Right cardiac atrium (tissue), 5 donors: Measurements from ENCODE around the gene PBRM1. TPM values are rescaled to one million over a fixed set of nuclear protein-coding genes. Genes with fewer than 3 reads are reported as not detected.
A peak's percentile ranks its signal among the peaks of the same experiment; 100 is the strongest.

ENCODE experiments used
- ATAC-seq, 2 donors: fragments of 200-7000 bp; cut with Tn5 transposase; one replicate each; pipeline versions ENCODE4 v1.8.0 to v1.9.1; 2020; ENCODE audit warnings: moderate library complexity in 2 of 2, mild to moderate bottlenecking in 1 of 2
- DNase-seq, 3 donors: peaks; one replicate each; pipeline ENCODE4 v3.0.0-alpha.2; 2020
- H3K27ac ChIP-seq: one replicate; pipeline ENCODE4 v1.5.1; 2013; ENCODE audit warnings: mild to moderate bottlenecking, low read length, control low read depth, moderate library complexity
- H3K27me3 ChIP-seq: one replicate; pipeline ENCODE4 v1.6.1; 2013; ENCODE audit not compliant: control insufficient read depth, insufficient read depth
- H3K4me1 ChIP-seq: one replicate; pipeline ENCODE4 v1.6.1; 2013; ENCODE audit warnings: low read length; ENCODE audit not compliant: control insufficient read depth, insufficient read depth
- H3K4me3 ChIP-seq: one replicate; pipeline ENCODE4 v1.5.1; 2013; ENCODE audit warnings: low read length, control low read depth
- H3K9me3 ChIP-seq: one replicate; pipeline ENCODE4 v1.6.1; 2013; ENCODE audit warnings: low read length; ENCODE audit not compliant: control insufficient read depth
- WGBS: extraction: QIAGEN DNeasy Blood & Tissue Kit; methylation state at CpG from one replicate; pipeline ENCODE4 v1.1.7; 2013; 5-methylcytosine and 5-hydroxymethylcytosine counted together
- intact Hi-C, 4 donors: fragments of 100-400 bp; cut with DNase I; formaldehyde crosslinking; loops; one replicate each; pipeline versions ENCODE4 v1.11.0 to v1.14.0; 2022 to 2023
- polyA plus RNA-seq: library from polyadenylated mRNA; stranded (reverse); fragments of 200-250 nt; gene quantifications from one replicate; pipeline ENCODE4 v1.2.3, GENCODE V29; 2013
- total RNA-seq, 4 donors: library from RNA; stranded (reverse); fragmentation: NEBNext Ultra II Directional; extraction: Animal tissue kit (Norgen Biotek cat#: 25700); gene quantifications; one replicate each; pipeline ENCODE4 v1.2.1, GENCODE V29; 2021
- donor health status: healthy with polysubstance abuse.
- donor health status: DM: no; HTN: yes; CAD: no.
- donor health status: DM: no; HTN: no; CAD: no.
- donor health status: DM: no; HTN: yes; CAD: no; lungs with severe emphysema.
- donor health status: DM: yes; HTN: yes; CAD: no.

Gene PBRM1
- total and polyA plus RNA-seq, 5 donors, result 10.0 to 56.8 (median 55.1) TPM

DNA sequence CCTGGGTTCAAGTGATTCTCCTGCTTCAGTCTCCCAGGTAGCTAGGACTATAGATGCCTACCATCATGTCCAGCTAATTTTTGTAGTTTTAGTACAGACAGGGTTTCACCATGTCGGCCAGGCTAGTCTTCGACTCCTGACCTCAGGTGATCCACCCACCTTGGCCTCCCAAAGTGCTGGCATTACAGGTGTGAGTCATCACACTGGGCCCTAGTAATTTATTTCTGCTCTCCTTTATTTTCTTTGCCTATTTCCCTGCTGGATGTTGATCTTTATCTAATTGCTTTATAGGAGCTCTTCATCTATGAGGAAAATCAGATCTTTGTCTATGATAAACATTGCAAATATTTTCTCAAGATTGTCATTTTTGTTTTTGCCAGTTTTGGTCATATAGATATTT is 117.6 kb downstream of the PBRM1 start:
- Histone ChIP-seq H3K27ac (no peak overlapping the region), H3K4me1 (no peaks in the 10 kb centered on the region), H3K27me3 (no peaks in the 10 kb centered on the region), H3K4me3 (no peak overlapping the region), H3K9me3 (no peaks in the 10 kb centered on the region)
- WGBS, result 95% methylated on average over 2 of the region's 2 CpGs
- intact Hi-C loops, result no loop called here
- DNase-seq, result no peak
- no peak for ATAC-seq

DNA sequence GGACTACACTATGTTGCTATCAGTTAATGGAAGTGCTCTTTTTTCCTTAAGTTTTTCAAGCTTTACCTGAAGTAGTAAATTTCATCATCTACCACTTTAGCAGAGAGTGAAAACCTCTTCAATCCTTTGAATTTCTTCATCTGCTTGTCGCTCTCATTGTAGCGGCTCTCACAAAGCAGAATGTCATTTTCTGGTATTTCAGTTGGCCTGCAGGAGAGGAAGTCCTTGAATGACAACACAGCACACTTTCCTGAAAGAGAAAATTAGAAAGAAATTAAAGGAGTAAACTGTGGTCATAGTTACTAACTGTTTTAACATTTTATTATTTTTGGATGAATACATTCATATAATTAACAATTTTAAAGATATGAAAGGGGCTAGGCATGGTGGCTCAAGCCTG is 121.7 kb downstream of the PBRM1 start:
- no peak overlapping the region for H3K27ac ChIP-seq
- WGBS, result 93% methylated on average over 2 of the region's 2 CpGs
- intact Hi-C loops, result no loop called here
- H3K9me3 ChIP-seq, result no peaks in the 10 kb centered on the region
- DNase-seq (no peak), ATAC-seq (no peak)
- no peaks in the 10 kb centered on the region for H3K27me3 ChIP-seq
- no peak overlapping the region for H3K4me3 ChIP-seq
- H3K4me1 ChIP-seq, result no peaks in the 10 kb centered on the region

DNA sequence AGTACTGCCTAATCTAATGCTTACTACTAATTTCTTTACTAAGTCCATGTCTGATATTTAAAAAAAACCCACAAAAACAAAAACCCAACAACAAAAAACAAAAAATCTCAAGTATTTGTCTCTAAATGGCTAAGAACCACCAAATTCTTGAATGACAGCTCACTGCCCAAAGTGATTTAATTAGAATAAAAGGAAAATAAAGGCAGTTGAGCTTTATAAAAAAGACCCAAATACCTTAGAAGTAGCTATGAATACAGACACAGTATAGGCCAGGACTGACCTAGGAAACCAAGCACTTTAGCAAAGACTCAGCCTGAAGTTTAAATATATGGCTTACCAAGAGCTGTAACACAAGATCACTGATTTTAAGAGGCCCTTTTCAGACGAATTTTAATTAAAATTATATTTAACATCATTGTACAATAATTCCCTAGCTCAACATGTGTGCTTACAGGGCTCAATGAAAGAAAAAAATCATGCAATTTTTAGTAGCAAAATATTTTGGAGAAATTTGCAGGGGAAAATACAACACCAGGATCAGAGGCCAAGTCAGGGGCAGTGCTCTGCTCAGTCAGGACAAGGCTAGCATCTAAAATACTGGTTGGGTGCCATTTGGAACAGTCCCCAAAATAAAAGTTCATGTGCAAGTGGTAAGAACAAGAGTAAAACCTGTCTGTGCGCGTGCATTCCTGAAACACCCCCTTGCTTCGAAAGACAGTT is 124.5 kb downstream of the PBRM1 start:
- Histone ChIP-seq H3K4me1 (no peaks in the 10 kb centered on the region), H3K9me3 (no peaks in the 10 kb centered on the region), H3K27ac (no peak overlapping the region), H3K4me3 (no peak overlapping the region), H3K27me3 (no peaks in the 10 kb centered on the region)
- peak in 1 of 2 donors; percentile 38 for ATAC-seq
- intact Hi-C loops, result no loop called here
- WGBS, result 73% methylated on average over 4 of the region's 4 CpGs
- no peak for DNase-seq

DNA sequence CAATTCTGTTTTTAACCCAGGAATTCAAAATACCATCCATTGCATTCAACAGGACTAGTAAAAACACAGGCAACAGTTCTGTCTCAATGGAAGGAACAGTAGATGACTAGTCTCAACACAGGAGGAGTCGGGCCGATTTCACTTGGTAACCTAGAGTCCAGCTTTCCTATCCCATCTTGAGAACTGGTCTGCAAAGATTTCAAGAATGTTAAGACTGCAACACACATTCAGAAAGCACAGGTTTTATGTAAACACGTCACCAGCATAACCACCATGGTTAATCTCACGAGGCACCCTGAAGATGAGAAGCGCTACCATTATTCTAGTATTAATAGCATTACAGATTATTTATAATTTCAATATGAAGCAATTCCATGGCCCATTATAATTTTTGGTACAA is 127.3 kb downstream of the PBRM1 start:
- no peaks in the 10 kb centered on the region for H3K27me3 ChIP-seq
- H3K27ac ChIP-seq, result no peak overlapping the region
- no peaks in the 10 kb centered on the region for H3K4me1 ChIP-seq
- WGBS, result 94% methylated on average over 5 of the region's 5 CpGs
- no peaks in the 10 kb centered on the region for H3K9me3 ChIP-seq
- H3K4me3 ChIP-seq, result no peak overlapping the region
- intact Hi-C loops, result no loop called here
- ATAC-seq (no peak), DNase-seq (no peak)

DNA sequence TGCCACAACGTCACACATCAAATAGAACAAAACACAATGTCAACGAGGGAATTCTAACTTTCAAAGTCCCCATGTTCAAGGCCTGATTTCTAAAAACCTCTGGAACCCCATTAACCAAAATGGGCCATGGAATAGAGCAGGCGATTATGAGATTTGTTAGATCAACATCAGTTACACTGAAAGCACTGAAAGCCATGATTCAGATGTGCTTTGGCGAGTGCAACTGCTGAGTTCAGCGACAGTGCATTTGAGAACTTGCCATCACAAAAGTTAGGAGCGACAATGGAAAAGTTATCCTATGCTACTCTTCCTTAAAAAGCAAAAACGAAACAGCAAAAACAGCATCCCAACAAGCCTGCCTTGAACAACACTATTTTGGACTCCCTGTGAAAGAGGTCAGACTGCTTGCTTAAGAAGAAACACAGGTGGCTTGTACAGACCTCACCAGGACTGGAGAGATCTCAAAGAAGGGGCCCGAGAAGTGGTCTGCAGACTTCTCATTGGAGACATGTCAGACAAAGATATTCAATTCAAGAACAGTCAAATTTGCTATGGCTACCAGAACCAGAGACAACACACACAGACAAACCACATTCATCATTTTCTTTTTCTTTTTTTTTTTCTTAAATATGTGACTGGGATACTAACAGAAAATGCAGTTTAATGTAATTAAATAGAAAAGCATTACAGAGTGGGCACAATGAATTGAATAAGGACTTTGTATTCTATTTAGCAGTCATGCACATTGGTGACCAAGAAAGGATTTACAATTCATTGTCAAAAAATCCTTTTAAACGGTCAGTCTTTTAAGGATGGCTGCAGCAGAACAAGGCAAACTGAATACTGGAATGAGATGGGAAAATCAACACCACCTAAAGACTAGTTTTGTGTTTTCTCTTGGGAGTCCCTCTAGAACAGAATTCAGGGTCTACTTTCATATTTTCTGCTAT is 128.4 kb downstream of the PBRM1 start:
- no peak for ATAC-seq
- WGBS, result 86% methylated on average over 9 of the region's 9 CpGs
- H3K4me1 ChIP-seq, result peaks cover 3% of the 10 kb centered on the region

DNA sequence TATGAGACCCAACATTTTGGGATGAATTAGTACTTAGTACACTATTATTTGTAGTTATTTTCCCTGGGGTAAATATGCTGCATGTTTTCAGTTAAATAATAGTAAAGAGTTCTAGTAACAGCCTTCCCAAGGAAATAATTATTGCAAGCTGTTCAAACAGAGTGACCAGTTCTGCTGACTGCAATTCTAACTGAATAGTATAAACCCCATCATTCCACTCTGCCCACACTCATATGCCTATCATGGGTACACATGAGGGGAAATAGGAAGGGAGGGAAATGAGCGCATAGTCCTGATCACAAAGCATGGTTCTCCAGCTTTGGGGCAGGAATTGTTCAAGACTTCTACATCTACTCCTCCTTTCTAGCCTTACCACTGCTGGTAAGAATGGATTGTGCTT is 130.7 kb downstream of the PBRM1 start:
- Histone ChIP-seq H3K9me3 (no peaks in the 10 kb centered on the region), H3K4me3 (no peak overlapping the region), H3K27me3 (no peaks in the 10 kb centered on the region), H3K27ac (no peak overlapping the region), H3K4me1 (peaks cover 3% of the 10 kb centered on the region)
- ATAC-seq (no peak), DNase-seq (no peak)
- 93% methylated on average over 1 of the region's 1 CpG for WGBS
- intact Hi-C loops, result no loop called here

More for the DNA sequence above, 128.4 kb downstream of the PBRM1 start:
- H3K27ac ChIP-seq, result no peak overlapping the region
- H3K9me3 ChIP-seq, result no peaks in the 10 kb centered on the region
- H3K4me3 ChIP-seq, result no peak overlapping the region
- no peaks in the 10 kb centered on the region for H3K27me3 ChIP-seq
- no peak for DNase-seq
- intact Hi-C loops, result no loop called here

DNA sequence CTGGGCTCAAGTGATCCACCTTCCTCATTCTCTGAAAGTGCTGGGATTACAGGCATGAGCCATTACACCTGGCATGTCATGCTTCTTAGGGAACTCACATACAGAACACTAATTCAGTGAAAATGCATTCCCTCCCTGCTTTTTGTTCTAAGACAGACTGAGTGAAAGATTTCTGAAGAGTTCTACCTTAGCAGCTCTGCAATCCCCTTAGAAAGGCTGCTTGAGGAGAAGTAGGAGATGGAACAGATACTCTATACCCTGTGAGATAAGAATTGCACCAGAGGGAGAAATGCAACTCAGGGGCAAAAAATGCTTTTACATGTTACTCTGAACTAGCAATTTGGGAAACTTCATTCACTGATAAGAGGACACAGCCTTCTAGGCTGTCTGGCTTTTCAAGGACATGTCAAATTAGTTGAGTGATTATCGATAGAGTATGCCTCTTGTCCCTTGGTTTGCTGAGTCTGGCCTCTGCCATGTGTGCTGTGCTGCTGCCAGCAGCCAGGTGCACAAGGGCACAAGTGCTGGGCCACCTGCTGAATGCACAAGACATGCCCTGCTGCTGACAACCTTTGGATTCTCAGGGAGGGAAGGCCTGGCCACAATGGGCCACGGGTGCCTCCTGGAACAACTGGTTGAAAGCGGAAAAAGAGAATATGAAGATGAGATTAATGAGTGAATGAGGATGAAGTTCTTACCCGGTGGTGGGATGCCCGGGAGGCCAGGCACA is 131.5 kb downstream of the PBRM1 start:
- Histone ChIP-seq H3K9me3 (no peaks in the 10 kb centered on the region), H3K4me3 (no peak overlapping the region), H3K4me1 (peaks cover 3% of the 10 kb centered on the region), H3K27me3 (no peaks in the 10 kb centered on the region), H3K27ac (no peak overlapping the region)
- intact Hi-C loops, result no loop called here
- WGBS, result 91% methylated on average over 5 of the region's 5 CpGs
- DNase-seq (no peak), ATAC-seq (no peak)

DNA sequence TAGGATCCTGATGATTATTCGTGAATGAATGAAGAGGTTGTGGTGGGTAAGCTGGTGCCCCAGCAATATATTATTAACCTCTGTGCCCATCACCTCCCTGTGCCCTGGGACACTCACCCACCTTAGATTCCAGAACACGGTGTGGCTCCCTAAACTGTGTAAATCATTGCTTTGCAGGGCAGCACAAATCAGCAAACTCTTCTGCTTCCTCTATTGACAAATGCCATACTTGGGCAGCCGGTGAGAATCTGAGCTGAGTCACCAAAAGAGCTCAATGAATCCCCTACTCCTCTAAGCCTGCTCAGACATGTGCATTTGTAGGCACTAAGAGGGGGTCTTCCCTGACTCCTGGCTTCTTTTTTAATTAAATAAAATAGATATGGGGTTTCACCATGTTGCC is 133.6 kb downstream of the PBRM1 start:
- DNase-seq (no peak), ATAC-seq (no peak)
- peak overlapping the region; percentile 33 for H3K27ac ChIP-seq
- H3K4me3 ChIP-seq, result no peak overlapping the region
- H3K9me3 ChIP-seq, result no peaks in the 10 kb centered on the region
- no peaks in the 10 kb centered on the region for H3K27me3 ChIP-seq
- 76% methylated on average over 3 of the region's 3 CpGs for WGBS
- intact Hi-C loops, result no loop called here
- H3K4me1 ChIP-seq, result peaks cover 3% of the 10 kb centered on the region

DNA sequence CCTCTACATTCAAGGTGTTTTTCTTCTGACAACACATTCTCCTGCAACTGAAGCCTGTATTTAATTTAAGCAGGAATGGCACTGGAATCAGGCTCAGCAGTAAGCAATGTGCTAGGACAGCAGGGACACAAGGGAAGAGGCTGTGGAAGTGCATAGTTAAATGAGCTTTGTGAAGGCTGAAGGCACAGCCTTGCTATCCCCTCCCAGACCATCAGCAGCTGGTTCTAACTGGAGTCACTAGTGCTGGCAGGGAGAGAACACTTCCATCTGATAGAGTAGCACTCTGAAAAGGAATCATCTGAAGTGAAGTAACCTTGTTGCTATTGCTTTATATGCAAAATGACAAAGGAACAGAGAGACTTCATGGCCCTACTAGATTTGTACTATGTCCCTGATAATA is 134.6 kb downstream of the PBRM1 start:
- no peak overlapping the region for H3K4me3 ChIP-seq
- no peak for DNase-seq
- intact Hi-C loops, result no loop called here
- H3K27ac ChIP-seq, result no peak overlapping the region
- H3K9me3 ChIP-seq, result no peaks in the 10 kb centered on the region
- no peak for ATAC-seq
- peaks cover 3% of the 10 kb centered on the region for H3K4me1 ChIP-seq
- no peaks in the 10 kb centered on the region for H3K27me3 ChIP-seq

DNA sequence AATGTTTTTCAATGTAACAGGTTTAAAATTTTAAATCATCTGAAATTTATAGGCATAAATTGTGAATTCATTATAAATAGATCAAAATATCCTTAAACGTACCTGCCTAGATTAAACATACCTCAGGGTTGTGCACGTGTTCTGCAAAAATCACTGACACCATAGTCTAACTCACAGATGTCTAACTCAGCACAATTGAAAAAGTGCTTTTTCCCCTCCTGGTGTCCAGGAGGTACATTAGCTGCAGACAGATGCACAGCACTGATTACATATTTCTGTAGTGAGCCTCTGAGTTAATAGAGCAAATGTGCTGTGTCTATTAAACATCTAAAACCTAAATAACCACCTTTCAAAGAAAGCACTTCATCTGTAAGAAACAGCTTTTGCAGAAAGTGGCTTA is 138.6 kb downstream of the PBRM1 start:
- Histone ChIP-seq H3K4me1 (no peaks in the 10 kb centered on the region), H3K27me3 (no peaks in the 10 kb centered on the region), H3K9me3 (no peaks in the 10 kb centered on the region), H3K4me3 (no peak overlapping the region), H3K27ac (no peak overlapping the region)
- DNase-seq (no peak), ATAC-seq (no peak)
- WGBS, result 71% methylated on average over 2 of the region's 2 CpGs
- intact Hi-C loops, result no loop called here
